NB4 (cell line): ENCODE data around the gene SLC18A3.

Experiments
- CTCF ChIP-seq: IDR thresholded peaks from one replicate; pipeline ENCODE4 v1.5.1; 2012; ENCODE audit warnings: low read depth, low read length
- MAX ChIP-seq: IDR thresholded peaks from 2 replicates; pipeline ENCODE4 v1.6.1; 2011; ENCODE audit warnings: low read depth, low read length
- POLR2A ChIP-seq: IDR thresholded peaks from 2 replicates; pipeline ENCODE4 v1.6.1; 2011; ENCODE audit warnings: mild to moderate bottlenecking; ENCODE audit not compliant: insufficient read length; ENCODE audit errors: extremely low read depth

DNA sequence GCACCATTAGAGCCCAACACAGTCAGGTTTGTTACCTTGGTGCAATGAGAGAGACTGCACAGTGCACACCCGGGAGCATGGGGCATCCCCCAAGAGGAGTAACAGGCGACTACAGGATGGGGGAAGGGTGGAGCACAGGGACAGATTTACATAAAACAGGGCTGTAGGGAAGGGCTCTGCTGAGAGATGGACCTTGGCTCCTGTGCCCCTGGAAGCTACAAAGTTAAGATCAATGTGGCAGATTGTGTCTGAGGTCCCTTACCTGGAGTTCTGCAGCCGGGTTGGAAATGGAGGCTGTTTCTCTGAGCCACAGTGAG is 13.7 kb upstream of the SLC18A3 start:
- TF ChIP-seq CTCF (no peak), MAX (no peak), POLR2A (no peak)
